PFSK-1 (cell line): ENCODE results near the gene USF2.

Experiments
- FOXP2 ChIP-seq: optimal IDR thresholded peaks from 2 replicates; pipeline ENCODE3; 2011; ENCODE audit warnings: borderline replicate concordance, control low read depth, inconsistent platforms; ENCODE audit not compliant: insufficient read depth; ENCODE audit errors: extremely low read length, extremely low read depth
- POLR2AphosphoS5 ChIP-seq: IDR thresholded peaks from 2 replicates; pipeline ENCODE4 v1.6.1; 2012; ENCODE audit warnings: low read depth, mild to moderate bottlenecking, control low read depth, low read length, moderate library complexity
- SIN3A ChIP-seq: IDR thresholded peaks from 2 replicates; pipeline ENCODE4 v1.6.1; 2012; ENCODE audit warnings: mild to moderate bottlenecking, low read length, moderate library complexity, borderline replicate concordance; ENCODE audit not compliant: insufficient read depth
- TAF1 ChIP-seq: IDR thresholded peaks from 2 replicates; pipeline ENCODE4 v1.6.1; 2012; ENCODE audit warnings: low read length, control low read depth, borderline replicate concordance; ENCODE audit not compliant: insufficient read depth
- TF ChIP-seq, protein P1 (sequence below), 2 experiments: IDR thresholded peaks; 2 replicates each; pipeline versions ENCODE4 v1.6.1 to v1.8.0; 2011 to 2012; ENCODE audit warnings: low read depth in 2 of 2, low read length in 2 of 2, control low read depth in 1 of 2, inconsistent platforms in 1 of 2, mild to moderate bottlenecking in 1 of 2, moderate library complexity in 1 of 2; ENCODE audit not compliant: insufficient read depth in 1 of 2

USF2 gene

DNA sequence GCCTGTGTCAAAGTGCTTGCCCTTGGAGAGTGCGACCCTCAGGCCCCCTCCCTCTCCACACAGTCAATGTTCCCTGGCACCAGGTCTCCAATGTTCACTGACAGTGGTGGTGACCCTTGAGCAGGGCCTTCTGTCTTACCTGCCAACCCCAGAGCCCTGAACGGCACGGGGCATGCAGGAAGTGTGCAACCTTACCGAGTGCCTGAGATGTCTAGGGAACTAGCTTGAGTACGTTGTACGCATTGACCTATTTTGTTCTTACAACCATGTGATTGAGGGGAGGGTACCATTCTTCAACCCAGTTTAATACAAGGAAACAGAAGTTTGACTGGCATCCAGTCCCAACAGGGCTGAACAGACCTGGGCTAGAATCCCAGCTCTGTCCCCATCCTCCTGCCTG is 36.4 kb downstream of the USF2 start:
- TF ChIP-seq, protein P1, sequence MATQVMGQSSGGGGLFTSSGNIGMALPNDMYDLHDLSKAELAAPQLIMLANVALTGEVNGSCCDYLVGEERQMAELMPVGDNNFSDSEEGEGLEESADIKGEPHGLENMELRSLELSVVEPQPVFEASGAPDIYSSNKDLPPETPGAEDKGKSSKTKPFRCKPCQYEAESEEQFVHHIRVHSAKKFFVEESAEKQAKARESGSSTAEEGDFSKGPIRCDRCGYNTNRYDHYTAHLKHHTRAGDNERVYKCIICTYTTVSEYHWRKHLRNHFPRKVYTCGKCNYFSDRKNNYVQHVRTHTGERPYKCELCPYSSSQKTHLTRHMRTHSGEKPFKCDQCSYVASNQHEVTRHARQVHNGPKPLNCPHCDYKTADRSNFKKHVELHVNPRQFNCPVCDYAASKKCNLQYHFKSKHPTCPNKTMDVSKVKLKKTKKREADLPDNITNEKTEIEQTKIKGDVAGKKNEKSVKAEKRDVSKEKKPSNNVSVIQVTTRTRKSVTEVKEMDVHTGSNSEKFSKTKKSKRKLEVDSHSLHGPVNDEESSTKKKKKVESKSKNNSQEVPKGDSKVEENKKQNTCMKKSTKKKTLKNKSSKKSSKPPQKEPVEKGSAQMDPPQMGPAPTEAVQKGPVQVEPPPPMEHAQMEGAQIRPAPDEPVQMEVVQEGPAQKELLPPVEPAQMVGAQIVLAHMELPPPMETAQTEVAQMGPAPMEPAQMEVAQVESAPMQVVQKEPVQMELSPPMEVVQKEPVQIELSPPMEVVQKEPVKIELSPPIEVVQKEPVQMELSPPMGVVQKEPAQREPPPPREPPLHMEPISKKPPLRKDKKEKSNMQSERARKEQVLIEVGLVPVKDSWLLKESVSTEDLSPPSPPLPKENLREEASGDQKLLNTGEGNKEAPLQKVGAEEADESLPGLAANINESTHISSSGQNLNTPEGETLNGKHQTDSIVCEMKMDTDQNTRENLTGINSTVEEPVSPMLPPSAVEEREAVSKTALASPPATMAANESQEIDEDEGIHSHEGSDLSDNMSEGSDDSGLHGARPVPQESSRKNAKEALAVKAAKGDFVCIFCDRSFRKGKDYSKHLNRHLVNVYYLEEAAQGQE (IDR thresholded peaks at IDR 0.05; ENCODE audit: insufficient read depth in 1 of 2, low read depth in 2 of 2, low read length in 2 of 2): no peak
- TF ChIP-seq TAF1 (no peak), FOXP2 (no peak), SIN3A (no peak), POLR2AphosphoS5 (no peak)

DNA sequence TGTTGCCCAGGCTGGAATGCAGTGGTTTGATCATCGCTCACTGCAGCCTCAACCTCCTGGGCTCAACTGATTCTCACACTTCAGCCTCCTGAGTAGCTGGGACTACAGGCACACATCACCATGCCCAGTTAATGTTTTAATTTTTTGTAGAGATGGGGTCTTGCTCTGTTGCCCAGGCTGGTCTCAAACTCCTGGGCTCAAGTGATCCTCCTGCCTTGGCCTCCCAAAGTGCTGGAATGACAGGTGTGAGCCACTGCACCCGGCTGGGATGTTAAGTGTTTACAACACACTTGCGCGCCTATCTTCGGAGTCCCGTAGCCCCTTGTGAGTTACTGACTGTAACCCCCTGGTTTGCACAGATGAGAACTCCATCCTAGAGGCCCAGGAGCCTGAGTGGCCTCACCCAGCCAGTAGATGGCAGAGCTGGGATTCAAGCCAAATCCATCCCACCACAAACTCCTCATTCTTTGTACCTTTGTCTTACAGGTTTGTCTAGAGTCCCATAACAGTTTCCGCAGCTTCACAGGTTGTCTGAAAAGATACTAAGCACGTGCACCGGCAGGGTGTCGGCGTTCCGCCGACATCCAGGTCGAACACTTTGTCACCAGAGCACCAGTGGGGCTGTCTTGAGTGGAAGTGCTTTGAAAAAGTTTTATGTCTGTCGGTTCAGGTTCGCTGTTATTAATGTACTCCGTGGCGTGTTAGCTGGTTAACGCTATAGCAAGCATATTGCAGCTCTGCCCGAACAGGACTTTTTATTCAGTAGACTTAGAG is 37.9 kb downstream of the USF2 start:
- TF ChIP-seq FOXP2 (no peak), SIN3A (no peak), TAF1 (no peak), POLR2AphosphoS5 (no peak)
- TF ChIP-seq, protein P1 (IDR thresholded peaks at IDR 0.05; ENCODE audit: insufficient read depth in 1 of 2, low read depth in 2 of 2, low read length in 2 of 2): no peak

DNA sequence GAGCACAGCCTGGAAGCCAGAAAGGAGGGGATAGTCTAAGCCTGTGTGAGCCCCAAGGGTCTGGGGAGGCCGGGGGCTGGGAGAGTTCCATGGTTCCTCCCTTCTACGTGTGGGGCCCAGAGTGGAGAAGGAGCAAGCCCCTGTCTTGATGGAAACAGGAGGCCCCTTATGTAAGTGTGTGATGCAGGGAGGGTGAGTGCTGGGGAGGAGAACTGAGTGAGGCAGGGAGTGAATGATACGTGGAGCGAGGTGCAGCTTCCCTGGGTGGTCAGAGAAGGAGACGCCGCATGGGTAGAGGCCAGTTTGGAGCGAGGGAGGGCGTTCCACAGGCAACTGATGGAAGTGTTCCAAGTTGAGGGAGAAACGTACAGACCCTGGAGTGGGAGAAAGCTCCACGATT is 39.2 kb downstream of the USF2 start:
- TF ChIP-seq, protein P1 (IDR thresholded peaks at IDR 0.05; ENCODE audit: insufficient read depth in 1 of 2, low read depth in 2 of 2, low read length in 2 of 2): no peak
- TF ChIP-seq FOXP2 (no peak), POLR2AphosphoS5 (no peak), TAF1 (no peak), SIN3A (no peak)

DNA sequence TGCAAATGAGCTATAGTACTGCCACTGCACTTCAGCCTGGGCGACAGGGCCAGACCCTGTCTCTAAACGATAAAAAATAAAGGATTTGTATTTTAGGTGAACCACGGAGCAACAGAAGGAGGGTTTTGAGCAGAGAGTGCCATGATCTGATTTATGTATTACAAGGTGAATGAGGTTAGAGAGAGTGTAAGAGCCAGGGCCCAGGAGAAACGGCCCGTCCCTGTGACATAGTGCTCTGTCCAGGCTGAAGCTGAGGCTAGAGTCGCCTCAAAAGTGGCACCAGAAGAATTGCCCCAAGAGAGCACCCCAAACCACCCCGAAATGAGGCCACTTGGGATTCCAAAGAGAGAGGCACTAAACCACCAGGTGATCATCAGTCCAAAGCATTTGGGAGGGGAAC is 40.1 kb downstream of the USF2 start:
- TF ChIP-seq FOXP2: no peak
- no peak for TF ChIP-seq SIN3A
- TF ChIP-seq TAF1: no peak
- TF ChIP-seq POLR2AphosphoS5: no peak
- TF ChIP-seq, protein P1 (IDR thresholded peaks at IDR 0.05; ENCODE audit: insufficient read depth in 1 of 2, low read depth in 2 of 2, low read length in 2 of 2): no peak
